Hepatocyte (in vitro differentiated cells): ENCODE data around the gene TUBGCP2.

Experiments
- EZH2 ChIP-seq: fragments of 200-600 bp; sonication (generic); IDR thresholded peaks from 2 replicates; pipeline ENCODE4 v1.6.1; 2016; ENCODE audit warnings: antibody characterized with exemption, mild to moderate bottlenecking, borderline replicate concordance
- EZH2phosphoT487 ChIP-seq: fragments of 200-600 bp; sonication (generic); IDR thresholded peaks from one replicate; pipeline ENCODE4 v1.6.1; 2018; ENCODE audit warnings: antibody characterized with exemption, mild to moderate bottlenecking, low read depth, moderate library complexity; ENCODE audit not compliant: unreplicated experiment, severe bottlenecking
- TF ChIP-seq, protein P1 (sequence below): fragments of 200-600 bp; sonication (generic); IDR thresholded peaks from 2 replicates; pipeline ENCODE4 v1.5.1; 2016; ENCODE audit warnings: antibody characterized with exemption, mild to moderate bottlenecking; ENCODE audit not compliant: poor library complexity

- TF ChIP-seq, protein P1, sequence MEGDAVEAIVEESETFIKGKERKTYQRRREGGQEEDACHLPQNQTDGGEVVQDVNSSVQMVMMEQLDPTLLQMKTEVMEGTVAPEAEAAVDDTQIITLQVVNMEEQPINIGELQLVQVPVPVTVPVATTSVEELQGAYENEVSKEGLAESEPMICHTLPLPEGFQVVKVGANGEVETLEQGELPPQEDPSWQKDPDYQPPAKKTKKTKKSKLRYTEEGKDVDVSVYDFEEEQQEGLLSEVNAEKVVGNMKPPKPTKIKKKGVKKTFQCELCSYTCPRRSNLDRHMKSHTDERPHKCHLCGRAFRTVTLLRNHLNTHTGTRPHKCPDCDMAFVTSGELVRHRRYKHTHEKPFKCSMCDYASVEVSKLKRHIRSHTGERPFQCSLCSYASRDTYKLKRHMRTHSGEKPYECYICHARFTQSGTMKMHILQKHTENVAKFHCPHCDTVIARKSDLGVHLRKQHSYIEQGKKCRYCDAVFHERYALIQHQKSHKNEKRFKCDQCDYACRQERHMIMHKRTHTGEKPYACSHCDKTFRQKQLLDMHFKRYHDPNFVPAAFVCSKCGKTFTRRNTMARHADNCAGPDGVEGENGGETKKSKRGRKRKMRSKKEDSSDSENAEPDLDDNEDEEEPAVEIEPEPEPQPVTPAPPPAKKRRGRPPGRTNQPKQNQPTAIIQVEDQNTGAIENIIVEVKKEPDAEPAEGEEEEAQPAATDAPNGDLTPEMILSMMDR = no peak
- TF ChIP-seq EZH2 (no peak), EZH2phosphoT487 (no peak)
Measured at GRCh38 chr10:133324198-133324792, 15.6 kb upstream of the TUBGCP2 start.
